ENCODE results near the gene AGO1. TPM values are rescaled to one million over a fixed set of nuclear protein-coding genes. Genes with fewer than 3 reads are reported as not detected.

Gene AGO1
- total RNA-seq, 1 experiment from 2014 or later, result 36.2 TPM

GRCh38 chr1:35945327-35945726 lies 62.3 kb downstream of the AGO1 start:
- POLR2A ChIA-PET, result interaction anchor here (1.6 kb wide), 1 partner anchor 14 kb away, joined by 4 read pairs; the partner anchor contains the start of gene AGO3
- ATAC-seq, result no peak
- no peak for DNase-seq (ENCODE audit: low read depth, low spot score)
- no peak overlapping the region for H3K9ac ChIP-seq (ENCODE audit: low read length)
- no peak overlapping the region for H3K4me2 ChIP-seq (ENCODE audit: low read length)
- no peaks in the 10 kb centered on the region for H3K4me1 ChIP-seq (ENCODE audit: control insufficient read depth in 1 of 2, insufficient read depth in 2 of 2, low read length in 2 of 2)
- CTCF ChIA-PET, result no interaction called here
- no TSS peak for BruUV-seq (replicated peaks)
- no peaks in the 10 kb centered on the region for H3K9me2 ChIP-seq (ENCODE audit: insufficient read depth)
- intact Hi-C loops (cut with micrococcal nuclease), result no loop called here
- no peaks in the 10 kb centered on the region for H3K27me3 ChIP-seq (ENCODE audit: insufficient read depth, low read length)
- no peaks in the 10 kb centered on the region; a peak in 1 of 4 replicates for H3K36me3 ChIP-seq (ENCODE audit: control insufficient read depth in 1 of 2, insufficient read depth in 2 of 2, low read length in 2 of 2)
- H3K79me2 ChIP-seq (ENCODE audit: insufficient read depth, low read length), result peaks cover 89% of the 10 kb centered on the region
- RAD21 ChIA-PET (ENCODE audit: low non-redundant PET in 1 of 2, low total read pairs in 2 of 2, uncharacterized antibody in 2 of 2, unreplicated experiment in 2 of 2), result no interaction called here
- no peak overlapping the region for H3K27ac ChIP-seq (ENCODE audit: low read depth, low read length)
- no peaks in the 10 kb centered on the region for H3K9me3 ChIP-seq (ENCODE audit: control insufficient read depth in 1 of 2, insufficient read depth in 1 of 2, low read depth in 1 of 2, low read length in 2 of 2)
- TF ChIP-seq JUND (IDR thresholded peaks at IDR 0.05) (no peak), EZH2 (IDR thresholded peaks at IDR 0.05) (no peak), SRF (IDR thresholded peaks at IDR 0.05; ENCODE audit: low read depth) (no peak), POLR2AphosphoS5 (IDR thresholded peaks at IDR 0.05; ENCODE audit: low read depth, low read length) (no peak), CBX3 (IDR thresholded peaks at IDR 0.05; ENCODE audit: low read depth) (no peak), CTCF (IDR thresholded peaks at IDR 0.05 in 2 of 3, conservative IDR thresholded peaks at IDR 0.05 in 1 of 3; ENCODE audit: borderline replicate concordance in 1 of 3, insufficient read depth in 1 of 3, low read depth in 2 of 3, low read length in 2 of 3) (no peak), SP1 (IDR thresholded peaks at IDR 0.05; ENCODE audit: low read depth) (no peak), EZH2phosphoT487 (IDR thresholded peaks at IDR 0.05; ENCODE audit: borderline replicate concordance) (no peak)
- TF ChIP-seq, protein P1, sequence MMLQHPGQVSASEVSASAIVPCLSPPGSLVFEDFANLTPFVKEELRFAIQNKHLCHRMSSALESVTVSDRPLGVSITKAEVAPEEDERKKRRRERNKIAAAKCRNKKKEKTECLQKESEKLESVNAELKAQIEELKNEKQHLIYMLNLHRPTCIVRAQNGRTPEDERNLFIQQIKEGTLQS (IDR thresholded peaks at IDR 0.05), result no peak
- H2AFZ ChIP-seq (ENCODE audit: low read depth, low read length, poor library complexity, severe bottlenecking), result no peak overlapping the region
- H4K20me1 ChIP-seq (ENCODE audit: insufficient read depth), result 0 out of 2 replicates have a peak, but pooled peaks cover 7% of the 10 kb centered on the region
- H3K4me3 ChIP-seq (replicated peaks in 1 of 2; ENCODE audit: low read depth in 1 of 2, low read length in 2 of 2), result no peak overlapping the region

Measured in HCT116 (cell line).